BE2C (cell line): ENCODE results near the gene CXCL8.

Experiments
- DNase-seq: peaks from one replicate; pipeline ENCODE4 v3.0.0-alpha.2; 2020
- H3K27me3 ChIP-seq: fragments of 250-450 bp; sonication (Bioruptor Pico); 2 replicates; pipeline ENCODE4 v1.5.1; 2020; ENCODE audit warnings: mild to moderate bottlenecking
- H3K36me3 ChIP-seq: fragments of 250-450 bp; sonication (Bioruptor Pico); 2 replicates; pipeline ENCODE4 v1.5.1; 2020; ENCODE audit warnings: mild to moderate bottlenecking
- H3K4me1 ChIP-seq: fragments of 250-450 bp; sonication (Bioruptor Pico); 2 replicates; pipeline ENCODE4 v1.5.1; 2020
- H3K4me3 ChIP-seq: 2 replicates; pipeline ENCODE4 v1.5.1; 2011; ENCODE audit warnings: low read depth, low read length
- H3K9me3 ChIP-seq: fragments of 250-450 bp; sonication (Bioruptor Pico); 2 replicates; pipeline ENCODE4 v1.5.1; 2020
- TF ChIP-seq, protein P1 (sequence below): IDR thresholded peaks from 2 replicates; pipeline ENCODE4 v1.5.1; 2012; ENCODE audit warnings: mild to moderate bottlenecking, low read depth, low read length

CXCL8 gene

DNA sequence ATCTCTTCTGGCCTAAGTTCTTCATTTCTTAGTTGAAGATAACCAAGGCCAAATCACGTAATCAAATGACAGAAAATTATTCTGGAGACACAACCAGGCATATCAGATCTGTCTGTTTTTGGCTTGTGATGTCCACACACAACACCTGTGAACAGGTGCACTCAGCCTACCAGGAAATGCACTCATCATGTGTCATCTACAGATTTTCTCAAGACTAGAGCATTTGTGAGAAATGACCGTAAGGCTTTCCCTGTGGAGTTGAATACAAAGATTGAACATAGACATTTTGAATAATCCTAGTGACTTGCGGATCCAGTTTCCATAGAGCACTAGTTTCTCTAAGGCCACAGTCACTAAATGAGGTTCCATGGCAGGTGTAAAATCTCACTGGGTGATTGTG lies 26.7 kb upstream of the CXCL8 start:
- H3K4me1 ChIP-seq = no peaks in the 10 kb centered on the region
- TF ChIP-seq, protein P1, sequence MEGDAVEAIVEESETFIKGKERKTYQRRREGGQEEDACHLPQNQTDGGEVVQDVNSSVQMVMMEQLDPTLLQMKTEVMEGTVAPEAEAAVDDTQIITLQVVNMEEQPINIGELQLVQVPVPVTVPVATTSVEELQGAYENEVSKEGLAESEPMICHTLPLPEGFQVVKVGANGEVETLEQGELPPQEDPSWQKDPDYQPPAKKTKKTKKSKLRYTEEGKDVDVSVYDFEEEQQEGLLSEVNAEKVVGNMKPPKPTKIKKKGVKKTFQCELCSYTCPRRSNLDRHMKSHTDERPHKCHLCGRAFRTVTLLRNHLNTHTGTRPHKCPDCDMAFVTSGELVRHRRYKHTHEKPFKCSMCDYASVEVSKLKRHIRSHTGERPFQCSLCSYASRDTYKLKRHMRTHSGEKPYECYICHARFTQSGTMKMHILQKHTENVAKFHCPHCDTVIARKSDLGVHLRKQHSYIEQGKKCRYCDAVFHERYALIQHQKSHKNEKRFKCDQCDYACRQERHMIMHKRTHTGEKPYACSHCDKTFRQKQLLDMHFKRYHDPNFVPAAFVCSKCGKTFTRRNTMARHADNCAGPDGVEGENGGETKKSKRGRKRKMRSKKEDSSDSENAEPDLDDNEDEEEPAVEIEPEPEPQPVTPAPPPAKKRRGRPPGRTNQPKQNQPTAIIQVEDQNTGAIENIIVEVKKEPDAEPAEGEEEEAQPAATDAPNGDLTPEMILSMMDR = no peak
- H3K4me3 ChIP-seq = no peak overlapping the region

DNA sequence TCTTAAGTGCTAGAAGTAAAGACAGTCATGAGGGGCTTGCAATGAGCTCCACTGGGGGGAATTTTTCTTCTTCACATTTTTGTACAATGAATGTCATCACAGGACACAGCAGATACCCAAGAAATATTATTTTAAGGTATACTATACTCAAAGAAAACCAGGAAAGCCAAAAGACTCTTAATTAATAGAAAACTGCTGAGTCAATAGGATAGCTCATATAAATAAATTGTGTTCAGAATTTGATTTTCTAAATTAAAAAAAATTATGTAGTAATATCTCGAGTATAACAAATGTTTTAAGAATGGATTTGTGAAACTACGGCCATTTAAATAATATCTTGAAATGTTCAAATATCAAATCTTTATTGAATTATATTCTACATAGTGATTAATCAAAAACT lies 25.7 kb upstream of the CXCL8 start:
- 0 out of 2 replicates have a peak, but pooled peaks cover 2% of the 10 kb centered on the region for H3K27me3 ChIP-seq
- no peaks in the 10 kb centered on the region for H3K36me3 ChIP-seq
- DNase-seq = no peak
- H3K4me1 ChIP-seq = no peaks in the 10 kb centered on the region
- TF ChIP-seq, protein P1 = no peak
- H3K4me3 ChIP-seq = no peak overlapping the region
- H3K9me3 ChIP-seq = no peaks in the 10 kb centered on the region

More for the DNA sequence above, 26.7 kb upstream of the CXCL8 start:
- no peak for DNase-seq
- H3K36me3 ChIP-seq = no peaks in the 10 kb centered on the region
- no peaks in the 10 kb centered on the region for H3K27me3 ChIP-seq
- H3K9me3 ChIP-seq = no peaks in the 10 kb centered on the region

DNA sequence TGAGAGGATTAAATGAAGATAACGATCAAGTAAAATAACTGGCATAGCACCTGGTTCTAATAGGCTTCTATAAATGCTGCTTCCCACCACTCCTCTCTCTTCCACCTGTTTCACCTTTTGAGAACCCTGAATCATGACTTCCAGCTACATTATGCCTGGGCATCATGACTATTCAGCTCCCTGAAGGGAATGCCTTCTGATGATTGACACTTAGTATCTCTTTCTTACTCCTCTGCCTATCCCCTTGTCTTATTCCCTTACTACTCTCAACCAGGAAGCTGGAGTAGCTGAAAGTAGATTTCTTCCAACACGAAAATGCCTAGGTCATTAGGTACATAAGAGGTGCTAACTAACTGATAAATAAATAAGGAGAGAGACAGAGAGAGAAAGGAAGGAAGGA lies 24.7 kb upstream of the CXCL8 start:
- Histone ChIP-seq H3K36me3 (no peaks in the 10 kb centered on the region), H3K27me3 (0 out of 2 replicates have a peak, but pooled peaks cover 2% of the 10 kb centered on the region), H3K4me3 (no peak overlapping the region), H3K4me1 (no peaks in the 10 kb centered on the region), H3K9me3 (no peaks in the 10 kb centered on the region)
- TF ChIP-seq, protein P1 = no peak
- DNase-seq = no peak

DNA sequence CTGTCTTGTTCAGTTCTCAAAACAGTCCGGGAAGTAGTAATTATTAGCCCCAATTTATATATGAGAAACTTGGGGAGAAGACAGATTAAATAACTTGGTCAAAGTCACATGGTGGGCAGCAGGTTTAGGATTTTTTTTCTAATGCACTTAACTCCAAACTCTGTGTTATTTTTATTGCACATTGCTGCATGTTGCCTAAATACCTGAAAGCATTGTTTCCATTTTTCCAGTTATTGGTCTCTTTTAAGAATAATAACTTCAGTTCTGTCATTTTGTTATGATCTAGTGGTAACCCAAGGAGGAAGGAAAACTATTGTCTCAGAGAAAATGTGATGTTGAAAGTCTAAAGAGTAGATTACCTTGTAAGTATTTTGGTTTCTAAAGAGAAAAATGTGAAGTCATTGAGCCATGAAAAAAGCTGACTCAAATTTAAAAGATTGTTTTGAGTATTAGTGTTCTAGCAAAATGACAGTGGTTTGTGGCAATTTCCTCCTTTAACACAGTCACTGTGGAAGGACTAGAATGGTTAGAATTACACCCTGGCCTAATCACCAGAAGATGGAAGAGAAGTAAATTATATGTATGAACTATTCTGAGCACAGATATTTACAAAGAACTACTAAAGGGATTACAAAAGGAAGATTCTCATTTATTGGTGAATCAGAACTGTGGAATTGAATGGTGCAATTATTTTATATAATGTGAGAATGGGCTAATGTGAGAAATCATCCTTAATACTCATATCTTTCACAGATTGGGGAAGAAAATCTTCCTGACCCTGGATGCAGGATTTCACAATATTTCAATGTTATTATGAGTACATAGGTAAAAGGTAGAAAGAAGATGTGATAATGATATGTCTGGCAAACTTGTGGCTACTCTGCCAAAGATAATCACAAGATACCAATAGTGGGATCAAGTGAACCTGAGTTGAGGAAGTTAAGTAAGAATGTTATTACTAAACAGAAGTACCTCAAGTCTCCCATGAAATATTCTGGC lies 21.7 kb upstream of the CXCL8 start:
- H3K9me3 ChIP-seq = no peaks in the 10 kb centered on the region
- no peaks in the 10 kb centered on the region for H3K36me3 ChIP-seq
- DNase-seq = no peak
- no peak overlapping the region for H3K4me3 ChIP-seq
- TF ChIP-seq, protein P1 = no peak
- 0 out of 2 replicates have a peak, but pooled peaks cover 2% of the 10 kb centered on the region for H3K27me3 ChIP-seq
- no peaks in the 10 kb centered on the region for H3K4me1 ChIP-seq

DNA sequence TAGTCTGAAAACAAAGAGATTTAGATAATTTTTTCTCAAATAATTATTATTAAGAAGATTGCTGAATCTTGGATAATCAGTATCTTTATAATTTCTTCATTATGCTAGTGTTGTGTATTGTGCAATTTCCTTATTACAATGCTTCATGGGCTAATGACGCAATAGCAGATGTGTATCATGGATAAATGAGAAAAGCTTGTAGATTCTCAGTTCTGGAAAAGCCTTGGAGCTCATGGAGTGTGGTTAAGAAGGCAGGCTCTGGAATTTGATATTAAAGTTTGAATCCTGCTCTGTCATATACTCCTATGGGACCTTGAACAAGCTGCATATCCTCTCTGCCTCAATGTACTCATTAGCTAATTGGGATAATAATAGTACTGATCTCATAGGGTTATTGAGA lies 18.9 kb upstream of the CXCL8 start:
- Histone ChIP-seq H3K36me3 (no peaks in the 10 kb centered on the region), H3K9me3 (no peaks in the 10 kb centered on the region), H3K4me1 (no peaks in the 10 kb centered on the region), H3K27me3 (0 out of 2 replicates have a peak, but pooled peaks cover 2% of the 10 kb centered on the region), H3K4me3 (no peak overlapping the region)
- no peak for DNase-seq
- TF ChIP-seq, protein P1 = no peak

DNA sequence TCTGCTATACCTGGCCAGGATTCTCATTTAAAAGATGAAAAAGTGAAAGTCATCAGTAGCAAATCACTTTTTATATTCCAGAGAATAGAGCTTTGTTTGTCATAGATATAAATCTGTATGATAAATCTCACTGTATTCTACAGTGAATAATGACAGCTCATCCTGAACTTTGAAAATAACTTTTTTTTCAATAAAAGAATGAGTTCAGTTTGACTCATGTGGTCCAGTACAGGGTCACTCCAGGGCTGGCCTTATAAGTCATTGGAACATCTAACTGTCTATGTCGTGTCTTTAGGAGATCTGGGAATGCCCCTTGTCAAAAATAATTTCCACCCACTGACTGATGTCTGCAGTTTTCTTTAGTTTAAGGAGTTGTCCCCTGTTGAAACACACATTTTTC lies 18.5 kb upstream of the CXCL8 start:
- Histone ChIP-seq H3K36me3 (no peaks in the 10 kb centered on the region), H3K27me3 (0 out of 2 replicates have a peak, but pooled peaks cover 2% of the 10 kb centered on the region), H3K9me3 (no peaks in the 10 kb centered on the region), H3K4me3 (no peak overlapping the region), H3K4me1 (no peaks in the 10 kb centered on the region)
- DNase-seq = no peak
- TF ChIP-seq, protein P1 = no peak
